ENCODE measurements around the gene STAT4. TPM values are rescaled to one million over a fixed set of nuclear protein-coding genes. Genes with fewer than 3 reads are reported as not detected.

Gene STAT4
- total RNA-seq, 4 donors from 2014 or later, result 0.34 to 2.7 (median 0.81) TPM; not detected in 1

DNA sequence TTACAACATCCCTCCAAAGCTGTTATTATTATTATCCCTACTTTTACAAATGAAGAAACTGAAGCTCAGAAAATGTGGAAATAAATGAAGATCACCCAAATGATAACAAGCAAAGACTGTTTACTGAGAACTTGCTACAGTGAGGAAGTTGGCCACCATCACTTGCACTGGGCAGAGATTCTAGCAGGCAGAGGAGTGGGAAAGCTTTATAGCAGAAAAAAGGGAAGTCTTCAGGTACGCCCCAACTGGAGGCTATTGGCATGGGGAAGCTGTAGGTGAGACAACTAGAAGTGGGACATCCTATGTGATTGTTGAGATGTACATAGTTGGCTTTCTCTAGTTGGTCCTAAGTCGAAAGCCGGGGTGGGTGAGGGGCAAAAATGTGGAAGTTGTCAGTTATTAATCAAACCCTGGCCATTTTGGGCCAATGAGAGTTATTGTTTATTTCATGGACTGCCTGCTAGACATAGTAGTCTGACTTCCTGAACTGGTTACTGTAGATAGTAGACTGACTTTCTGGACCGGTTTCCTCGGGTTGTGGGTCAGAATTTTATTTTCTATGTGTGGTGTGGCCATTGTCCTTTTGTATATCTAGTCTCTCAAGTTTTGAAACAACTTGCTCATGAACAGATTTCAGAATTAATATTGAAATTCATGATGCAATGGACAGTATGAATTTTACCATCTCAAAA is 40.2 kb upstream of the STAT4 start:
- H3K4me1 ChIP-seq, result no peaks in the 10 kb centered on the region
- no peak for TF ChIP-seq EP300 (IDR thresholded peaks at IDR 0.05)
- TF ChIP-seq POLR2AphosphoS5 (IDR thresholded peaks at IDR 0.05), result no peak
- DNase-seq (ENCODE audit: low spot score in 2 of 2), result no peak
- 93% methylated on average over 5 of the region's 5 CpGs for WGBS
- no peak overlapping the region for H3K4me3 ChIP-seq
- H3K36me3 ChIP-seq, result no peaks in the 10 kb centered on the region
- no peaks in the 10 kb centered on the region for H3K9me3 ChIP-seq
- no peak overlapping the region for H3K27ac ChIP-seq
- H3K27me3 ChIP-seq, result no peaks in the 10 kb centered on the region

- H3K27me3 ChIP-seq, result no peaks in the 10 kb centered on the region
- WGBS, result 95% methylated on average over 2 of the region's 2 CpGs
Observed at GRCh38 chr2:191190435-191190834, 39.6 kb upstream of the STAT4 start.

DNA sequence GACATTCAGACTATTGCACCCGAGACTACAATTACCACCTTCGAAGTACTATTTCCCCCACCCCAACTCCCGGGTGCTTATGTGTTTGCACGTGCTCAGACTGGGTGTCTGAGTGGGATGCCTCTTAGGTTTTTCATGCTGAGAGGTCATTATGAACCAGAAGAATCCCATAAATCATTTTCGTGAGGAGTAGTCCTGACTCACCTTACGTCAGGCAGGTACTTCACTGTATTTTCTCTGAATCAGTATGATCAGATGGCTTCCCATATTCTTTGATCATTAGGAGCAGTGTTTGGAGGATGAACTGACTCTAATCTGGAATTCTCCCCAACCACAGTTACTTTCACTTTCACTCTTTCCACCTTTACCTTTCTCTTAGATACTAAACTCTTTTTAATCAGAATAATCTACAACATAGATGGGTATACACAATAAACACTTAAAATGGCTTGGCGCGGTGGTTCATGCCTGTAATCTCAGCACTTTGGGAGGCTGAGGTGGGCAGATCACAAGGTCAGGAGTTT is 38.4 kb upstream of the STAT4 start:
- Histone ChIP-seq H3K27ac (no peak overlapping the region), H3K4me1 (no peaks in the 10 kb centered on the region), H3K4me3 (no peak overlapping the region), H3K27me3 (no peaks in the 10 kb centered on the region), H3K9me3 (no peaks in the 10 kb centered on the region), H3K36me3 (no peaks in the 10 kb centered on the region)
- 89% methylated on average over 8 of the region's 8 CpGs for WGBS
- no peak for DNase-seq (ENCODE audit: low spot score in 2 of 2)
- no peak for TF ChIP-seq POLR2A (IDR thresholded peaks at IDR 0.05)
- TF ChIP-seq, protein P1, sequence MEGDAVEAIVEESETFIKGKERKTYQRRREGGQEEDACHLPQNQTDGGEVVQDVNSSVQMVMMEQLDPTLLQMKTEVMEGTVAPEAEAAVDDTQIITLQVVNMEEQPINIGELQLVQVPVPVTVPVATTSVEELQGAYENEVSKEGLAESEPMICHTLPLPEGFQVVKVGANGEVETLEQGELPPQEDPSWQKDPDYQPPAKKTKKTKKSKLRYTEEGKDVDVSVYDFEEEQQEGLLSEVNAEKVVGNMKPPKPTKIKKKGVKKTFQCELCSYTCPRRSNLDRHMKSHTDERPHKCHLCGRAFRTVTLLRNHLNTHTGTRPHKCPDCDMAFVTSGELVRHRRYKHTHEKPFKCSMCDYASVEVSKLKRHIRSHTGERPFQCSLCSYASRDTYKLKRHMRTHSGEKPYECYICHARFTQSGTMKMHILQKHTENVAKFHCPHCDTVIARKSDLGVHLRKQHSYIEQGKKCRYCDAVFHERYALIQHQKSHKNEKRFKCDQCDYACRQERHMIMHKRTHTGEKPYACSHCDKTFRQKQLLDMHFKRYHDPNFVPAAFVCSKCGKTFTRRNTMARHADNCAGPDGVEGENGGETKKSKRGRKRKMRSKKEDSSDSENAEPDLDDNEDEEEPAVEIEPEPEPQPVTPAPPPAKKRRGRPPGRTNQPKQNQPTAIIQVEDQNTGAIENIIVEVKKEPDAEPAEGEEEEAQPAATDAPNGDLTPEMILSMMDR (IDR thresholded peaks at IDR 0.05), result no peak
- no peak for TF ChIP-seq EP300 (IDR thresholded peaks at IDR 0.05)
- TF ChIP-seq POLR2AphosphoS5 (IDR thresholded peaks at IDR 0.05), result no peak

More at GRCh38 chr2:191190435-191190834, 39.6 kb upstream of the STAT4 start:
- Histone ChIP-seq H3K36me3 (no peaks in the 10 kb centered on the region), H3K27ac (no peak overlapping the region), H3K4me3 (no peak overlapping the region), H3K9me3 (no peaks in the 10 kb centered on the region), H3K4me1 (no peaks in the 10 kb centered on the region)
- TF ChIP-seq POLR2A (IDR thresholded peaks at IDR 0.05) (no peak), POLR2AphosphoS5 (IDR thresholded peaks at IDR 0.05) (no peak), EP300 (IDR thresholded peaks at IDR 0.05) (no peak)
- TF ChIP-seq, protein P1 (IDR thresholded peaks at IDR 0.05), result no peak
- no peak for DNase-seq (ENCODE audit: low spot score in 2 of 2)

GRCh38 chr2:191188550-191189093 is 37.8 kb upstream of the STAT4 start:
- H3K9me3 ChIP-seq, result no peaks in the 10 kb centered on the region
- DNase-seq (ENCODE audit: low spot score in 2 of 2), result no peak
- H3K27ac ChIP-seq, result no peak overlapping the region
- no peak overlapping the region for H3K4me3 ChIP-seq
- no peaks in the 10 kb centered on the region for H3K36me3 ChIP-seq
- TF ChIP-seq, protein P1 (IDR thresholded peaks at IDR 0.05), result no peak
- TF ChIP-seq POLR2A (IDR thresholded peaks at IDR 0.05) (no peak), POLR2AphosphoS5 (IDR thresholded peaks at IDR 0.05) (no peak), EP300 (IDR thresholded peaks at IDR 0.05) (no peak)
- 78% methylated on average over 3 of the region's 3 CpGs for WGBS
- H3K4me1 ChIP-seq, result no peaks in the 10 kb centered on the region
- no peaks in the 10 kb centered on the region for H3K27me3 ChIP-seq

DNA sequence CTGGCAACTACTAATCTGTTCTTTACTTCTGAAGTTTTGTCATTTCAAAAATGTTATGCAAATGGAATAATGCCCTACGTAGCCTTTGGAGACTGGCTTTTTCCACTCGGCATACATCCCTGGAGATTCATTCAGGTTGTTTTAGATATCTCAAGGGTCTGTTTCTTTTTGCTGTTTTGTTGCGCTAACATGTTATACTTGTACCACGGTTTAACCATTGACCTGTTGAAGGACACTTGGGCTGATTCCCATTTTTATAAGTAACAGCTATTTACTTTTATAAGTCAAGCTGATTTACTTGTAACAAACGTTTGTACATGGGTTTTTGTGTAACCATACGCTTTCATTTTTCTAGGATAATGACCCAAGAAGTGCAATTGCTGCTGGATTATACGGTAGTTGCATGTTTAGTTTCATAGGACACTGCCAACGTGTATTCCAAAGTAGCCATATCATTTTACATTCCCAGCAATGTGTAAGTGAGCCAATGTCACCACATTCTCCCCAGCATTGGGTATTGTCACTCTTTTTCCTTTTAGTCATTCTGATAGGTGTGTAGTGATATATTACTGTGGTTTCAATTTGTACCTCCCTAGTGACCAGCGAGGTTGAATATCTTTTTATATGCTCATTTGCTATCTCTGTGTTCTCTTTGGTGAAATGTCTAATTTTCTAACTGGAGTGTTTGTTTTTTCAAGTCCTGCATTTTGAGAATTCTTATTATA is 36.5 kb upstream of the STAT4 start:
- no peak overlapping the region for H3K27ac ChIP-seq
- DNase-seq (ENCODE audit: low spot score in 2 of 2), result no peak
- no peaks in the 10 kb centered on the region for H3K36me3 ChIP-seq
- TF ChIP-seq, protein P1 (IDR thresholded peaks at IDR 0.05), result no peak
- no peak for TF ChIP-seq POLR2A (IDR thresholded peaks at IDR 0.05)
- no peak for TF ChIP-seq EP300 (IDR thresholded peaks at IDR 0.05)
- TF ChIP-seq POLR2AphosphoS5 (IDR thresholded peaks at IDR 0.05), result no peak
- no peaks in the 10 kb centered on the region for H3K9me3 ChIP-seq
- H3K27me3 ChIP-seq, result no peaks in the 10 kb centered on the region
- H3K4me3 ChIP-seq, result no peak overlapping the region
- WGBS, result 92% methylated on average over 9 of the region's 9 CpGs
- H3K4me1 ChIP-seq, result no peaks in the 10 kb centered on the region
